ENCODE measurements around the gene SIX2. TPM values are rescaled to one million over a fixed set of nuclear protein-coding genes. Genes with fewer than 3 reads are reported as not detected.

Gene SIX2
- total RNA-seq, 4 donors from 2014 or later = 0.14 to 0.32 TPM; not detected in 2

DNA sequence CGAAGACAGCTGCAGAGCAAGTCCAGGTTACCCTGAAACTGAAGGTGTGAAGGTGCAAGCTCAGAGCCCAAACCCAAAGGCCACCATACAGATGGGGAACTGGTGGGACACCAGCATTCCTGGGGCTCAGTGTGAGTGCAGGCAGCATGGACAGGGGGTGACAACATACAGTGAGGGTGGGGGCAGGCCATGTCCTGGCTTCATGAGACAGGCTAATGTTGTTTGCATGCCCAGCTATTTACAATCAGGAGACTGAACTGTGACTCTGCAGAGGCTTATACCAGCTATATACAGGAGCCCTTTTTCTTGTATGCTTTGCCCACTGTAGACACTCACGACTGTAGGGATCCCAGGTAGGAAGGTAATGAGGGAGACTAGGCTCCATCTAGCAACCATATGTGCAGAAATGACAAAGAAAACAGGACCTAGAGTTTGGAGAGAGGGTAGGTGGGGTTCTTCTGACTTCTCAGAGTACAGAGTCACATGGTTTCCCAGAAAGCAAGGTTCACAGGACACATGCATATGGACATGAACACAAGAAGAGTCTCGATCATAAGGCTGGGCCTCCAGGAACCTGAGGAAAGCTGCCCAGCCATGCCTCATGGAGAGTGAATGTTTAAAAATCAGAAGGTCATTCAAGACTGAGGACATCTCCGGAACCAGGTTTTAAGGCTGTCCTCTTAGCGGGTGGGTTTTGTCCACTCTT is 41.4 kb downstream of the SIX2 start:
- H3K36me3 ChIP-seq = no peaks in the 10 kb centered on the region
- H3K27me3 ChIP-seq = peaks cover 36% of the 10 kb centered on the region
- 74 to 81% methylated on average over 2 to 5 of the region's 5 CpGs for WGBS, 2 donors (ENCODE audit: low coverage in 1 of 2)
- in situ Hi-C loops (cut with MboI; ENCODE audit: low pct_ligation_motif_present in 1 of 4, low pct_unique_long_range_greater_than_20kb in 1 of 4, low sequenced_read_pairs in 3 of 4) = loop anchor here in 3 of 4 donors (25.0 kb wide), 3 partner anchors 481 to 931 kb away; no protein-coding TSS in a partner anchor
- H3K4me3 ChIP-seq = no peak overlapping the region
- TF ChIP-seq EP300 (IDR thresholded peaks at IDR 0.05; ENCODE audit: low read depth) = no peak
- H3K9me3 ChIP-seq = no peaks in the 10 kb centered on the region
- DNase-seq = no peak
- intact Hi-C loops (cut with DNase I; ENCODE audit: low total_unique reads) = no loop called here
- H3K27ac ChIP-seq = no peak overlapping the region
- no peaks in the 10 kb centered on the region for H3K4me1 ChIP-seq

DNA sequence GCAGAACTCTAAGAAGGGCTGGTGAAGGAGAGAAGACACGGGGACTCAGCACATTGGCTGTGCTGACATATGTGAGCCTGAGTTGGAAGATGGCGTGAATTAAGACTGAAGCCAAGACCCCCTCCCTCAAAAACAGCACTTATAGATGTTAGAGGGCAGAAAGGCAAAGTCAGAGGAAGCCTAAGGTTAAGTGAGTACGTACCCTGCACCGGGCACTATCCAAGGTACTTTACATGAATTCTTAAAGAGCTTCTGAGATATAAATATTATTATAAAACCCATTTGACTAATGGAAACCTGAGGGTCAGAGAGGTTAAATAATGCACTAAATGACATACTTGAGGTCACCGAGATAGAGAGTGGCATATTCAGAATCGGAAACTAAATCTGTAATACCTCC is 42.2 kb downstream of the SIX2 start:
- in situ Hi-C loops (cut with MboI; ENCODE audit: low pct_ligation_motif_present in 1 of 4, low pct_unique_long_range_greater_than_20kb in 1 of 4, low sequenced_read_pairs in 3 of 4) (loop anchor here in 3 of 4 donors (25.0 kb wide), 3 partner anchors 480 to 930 kb away; no protein-coding TSS in a partner anchor), intact Hi-C loops (cut with DNase I; ENCODE audit: low total_unique reads) (no loop called here)
- Histone ChIP-seq H3K4me1 (no peaks in the 10 kb centered on the region), H3K36me3 (no peaks in the 10 kb centered on the region), H3K9me3 (no peaks in the 10 kb centered on the region), H3K27me3 (peaks cover 29% of the 10 kb centered on the region), H3K4me3 (no peak overlapping the region), H3K27ac (no peak overlapping the region)
- 72 to 74% methylated on average over 6 of the region's 6 CpGs for WGBS, 2 donors (ENCODE audit: low coverage in 1 of 2)
- TF ChIP-seq POLR2A (IDR thresholded peaks at IDR 0.05) (no peak), EP300 (IDR thresholded peaks at IDR 0.05; ENCODE audit: low read depth) (no peak)
- DNase-seq = no peak

DNA sequence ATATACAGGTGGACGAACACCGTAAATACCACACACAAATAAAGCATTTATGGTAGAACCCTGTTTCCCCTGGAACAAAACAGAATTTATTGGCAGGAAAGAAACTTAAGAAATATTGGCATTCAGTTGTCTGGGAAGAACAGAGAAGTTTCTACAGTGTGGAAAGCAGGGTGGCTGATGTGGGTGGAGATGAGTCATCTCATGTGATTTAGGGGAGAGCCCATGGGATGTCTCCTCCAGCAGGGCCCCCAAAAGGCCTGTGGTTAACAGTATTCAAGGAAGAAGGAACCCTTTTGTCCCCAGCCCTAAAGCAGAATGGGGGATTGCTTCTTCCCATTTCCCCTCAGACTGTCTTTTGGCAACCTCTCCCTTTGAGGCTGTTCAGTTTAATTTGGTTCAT is 43.6 kb downstream of the SIX2 start:
- peaks cover 29% of the 10 kb centered on the region for H3K27me3 ChIP-seq
- in situ Hi-C loops (cut with MboI; ENCODE audit: low pct_ligation_motif_present in 1 of 4, low pct_unique_long_range_greater_than_20kb in 1 of 4, low sequenced_read_pairs in 3 of 4) = loop anchor here in 3 of 4 donors (25.0 kb wide), 3 partner anchors 478 to 928 kb away; no protein-coding TSS in a partner anchor
- DNase-seq = no peak
- H3K27ac ChIP-seq = no peak overlapping the region
- intact Hi-C loops (cut with DNase I; ENCODE audit: low total_unique reads) = no loop called here
- H3K4me3 ChIP-seq = no peak overlapping the region
- TF ChIP-seq EP300 (IDR thresholded peaks at IDR 0.05; ENCODE audit: low read depth) = no peak
- H3K4me1 ChIP-seq = no peaks in the 10 kb centered on the region
- WGBS, 2 donors (ENCODE audit: low coverage in 1 of 2) = 88% methylated on average over 2 of the region's 2 CpGs; no CpG with 5 or more reads in 1 of the 2 donors
- H3K9me3 ChIP-seq = no peaks in the 10 kb centered on the region
- no peaks in the 10 kb centered on the region for H3K36me3 ChIP-seq

DNA sequence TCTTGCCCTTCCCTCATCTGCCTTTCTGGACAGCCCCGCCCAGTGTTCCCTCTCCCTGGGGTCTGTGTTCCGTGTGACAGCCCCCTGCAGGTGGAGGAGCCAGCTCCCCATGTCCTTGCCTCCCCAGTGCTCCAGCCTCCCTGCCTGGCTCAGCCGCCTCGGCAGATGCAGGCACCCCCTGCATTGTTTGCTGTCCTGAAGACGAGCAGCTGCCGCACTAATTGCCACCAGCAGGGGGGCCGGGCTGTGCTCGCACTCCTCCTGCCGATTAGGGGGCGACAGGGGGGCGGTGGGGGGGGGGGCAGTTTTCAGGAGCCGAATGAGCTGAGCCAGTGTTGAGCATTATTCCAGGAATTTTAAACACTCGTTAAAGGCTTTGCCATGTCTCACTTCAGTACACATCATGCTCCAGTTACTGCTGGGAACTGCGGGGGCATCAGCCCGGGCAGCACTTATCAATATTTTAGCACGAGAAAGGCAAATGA is 44.5 kb downstream of the SIX2 start:
- in situ Hi-C loops (cut with MboI; ENCODE audit: low pct_ligation_motif_present in 1 of 4, low pct_unique_long_range_greater_than_20kb in 1 of 4, low sequenced_read_pairs in 3 of 4) = loop anchor here in 3 of 4 donors (25.0 kb wide), 3 partner anchors 477 to 927 kb away; no protein-coding TSS in a partner anchor
- no peak for DNase-seq
- Histone ChIP-seq H3K9me3 (no peaks in the 10 kb centered on the region), H3K4me3 (no peak overlapping the region), H3K27me3 (peaks cover 32% of the 10 kb centered on the region), H3K4me1 (no peaks in the 10 kb centered on the region), H3K36me3 (no peaks in the 10 kb centered on the region), H3K27ac (no peak overlapping the region)
- TF ChIP-seq EP300 (IDR thresholded peaks at IDR 0.05; ENCODE audit: low read depth) = no peak
- TF ChIP-seq, protein P1, sequence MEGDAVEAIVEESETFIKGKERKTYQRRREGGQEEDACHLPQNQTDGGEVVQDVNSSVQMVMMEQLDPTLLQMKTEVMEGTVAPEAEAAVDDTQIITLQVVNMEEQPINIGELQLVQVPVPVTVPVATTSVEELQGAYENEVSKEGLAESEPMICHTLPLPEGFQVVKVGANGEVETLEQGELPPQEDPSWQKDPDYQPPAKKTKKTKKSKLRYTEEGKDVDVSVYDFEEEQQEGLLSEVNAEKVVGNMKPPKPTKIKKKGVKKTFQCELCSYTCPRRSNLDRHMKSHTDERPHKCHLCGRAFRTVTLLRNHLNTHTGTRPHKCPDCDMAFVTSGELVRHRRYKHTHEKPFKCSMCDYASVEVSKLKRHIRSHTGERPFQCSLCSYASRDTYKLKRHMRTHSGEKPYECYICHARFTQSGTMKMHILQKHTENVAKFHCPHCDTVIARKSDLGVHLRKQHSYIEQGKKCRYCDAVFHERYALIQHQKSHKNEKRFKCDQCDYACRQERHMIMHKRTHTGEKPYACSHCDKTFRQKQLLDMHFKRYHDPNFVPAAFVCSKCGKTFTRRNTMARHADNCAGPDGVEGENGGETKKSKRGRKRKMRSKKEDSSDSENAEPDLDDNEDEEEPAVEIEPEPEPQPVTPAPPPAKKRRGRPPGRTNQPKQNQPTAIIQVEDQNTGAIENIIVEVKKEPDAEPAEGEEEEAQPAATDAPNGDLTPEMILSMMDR (IDR thresholded peaks at IDR 0.05) = peak in 1 of 5 experiments; percentile 12
- intact Hi-C loops (cut with DNase I; ENCODE audit: low total_unique reads) = no loop called here
- WGBS, 2 donors (ENCODE audit: low coverage in 1 of 2) = 20% methylated on average over 16 of the region's 16 CpGs; no CpG with 5 or more reads in 1 of the 2 donors

DNA sequence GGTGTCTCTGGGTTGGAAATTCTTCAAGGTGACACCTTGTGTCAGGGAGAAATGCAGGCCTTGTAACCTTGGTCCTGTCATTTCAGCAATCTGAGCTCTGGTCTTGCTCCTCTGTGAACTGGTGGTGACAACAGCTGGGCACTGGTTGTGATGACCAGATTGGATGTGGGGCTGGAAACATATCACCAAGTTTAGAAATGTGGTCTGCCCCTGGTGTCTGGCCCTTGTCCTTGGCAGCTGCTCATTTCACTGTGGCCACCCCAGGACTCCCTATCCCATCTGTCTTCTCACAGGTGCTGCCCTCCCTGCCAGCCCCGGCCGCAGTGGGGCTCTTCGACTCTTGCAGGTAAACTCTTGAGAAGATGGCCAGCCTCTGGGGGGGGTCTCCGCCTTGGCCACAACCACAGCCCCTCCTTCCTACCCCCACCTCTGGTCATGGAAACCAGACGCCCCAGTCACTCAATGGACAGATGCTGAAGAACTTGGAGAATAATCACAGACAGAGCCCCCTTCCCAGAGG is 47.0 kb downstream of the SIX2 start:
- Histone ChIP-seq H3K4me3 (no peak overlapping the region), H3K27me3 (peaks cover 58% of the 10 kb centered on the region), H3K36me3 (no peaks in the 10 kb centered on the region), H3K27ac (no peak overlapping the region), H3K4me1 (no peaks in the 10 kb centered on the region), H3K9me3 (no peaks in the 10 kb centered on the region)
- no peak for TF ChIP-seq POLR2AphosphoS5 (IDR thresholded peaks at IDR 0.05)
- no peak for TF ChIP-seq POLR2A (IDR thresholded peaks at IDR 0.05)
- TF ChIP-seq, protein P1 (IDR thresholded peaks at IDR 0.05) = no peak
- 81% methylated on average over 5 of the region's 5 CpGs; no CpG with 5 or more reads in 1 of the 2 donors for WGBS, 2 donors (ENCODE audit: low coverage in 1 of 2)
- intact Hi-C loops (cut with DNase I; ENCODE audit: low total_unique reads) = no loop called here
- no peak for DNase-seq
- in situ Hi-C loops (cut with MboI; ENCODE audit: low pct_ligation_motif_present in 1 of 4, low pct_unique_long_range_greater_than_20kb in 1 of 4, low sequenced_read_pairs in 3 of 4) = loop anchor here in 3 of 4 donors (25.0 kb wide), 3 partner anchors 475 to 925 kb away; no protein-coding TSS in a partner anchor
